A673 (cell line): Measurements from ENCODE around the gene VPS26C.

Experiments
- EZH2 ChIP-seq: fragments of 200-600 bp; sonication (generic); IDR thresholded peaks from 2 replicates; pipeline ENCODE4 v1.6.1; 2017; ENCODE audit warnings: borderline replicate concordance, low read depth, mild to moderate bottlenecking, mixed read lengths, antibody characterized with exemption, low read length; ENCODE audit not compliant: poor library complexity, severe bottlenecking
- TF ChIP-seq, protein P1 (sequence below): fragments of 300-800, 200-600 bp; sonication (generic); conservative IDR thresholded peaks from 2 replicates; pipeline ENCODE4 v1.5.1; 2017; ENCODE audit warnings: low read depth, mild to moderate bottlenecking, antibody characterized with exemption, low read length, moderate library complexity, mixed read lengths

DNA sequence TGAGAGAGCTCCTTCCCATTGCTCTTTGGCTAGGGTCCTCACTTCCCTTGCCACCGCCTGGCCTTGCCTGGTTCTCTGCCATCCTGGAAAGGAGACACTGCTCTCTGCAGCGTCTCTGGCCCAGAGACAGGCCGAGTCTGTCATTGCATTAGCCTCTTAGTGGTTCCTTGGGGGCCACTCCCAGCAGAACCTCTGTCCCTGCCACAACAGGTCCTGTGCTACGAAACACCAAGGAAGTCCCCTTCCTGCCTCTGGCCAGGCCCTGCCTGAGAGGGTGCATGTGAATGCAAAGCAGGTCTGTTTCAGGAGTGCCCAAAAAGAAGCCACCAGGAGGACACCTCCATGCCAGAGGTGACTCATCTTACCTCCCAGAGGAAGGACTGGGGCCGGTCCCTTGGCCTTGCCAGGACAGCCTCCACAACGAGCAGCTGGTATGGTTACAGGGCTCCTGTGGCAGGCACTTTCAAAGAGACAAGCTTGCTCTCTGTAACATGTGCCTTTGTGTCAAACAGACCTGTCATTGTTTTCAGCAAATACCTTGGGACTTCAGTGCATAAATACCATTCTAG lies 59.6 kb downstream of the VPS26C start:
- TF ChIP-seq, protein P1, sequence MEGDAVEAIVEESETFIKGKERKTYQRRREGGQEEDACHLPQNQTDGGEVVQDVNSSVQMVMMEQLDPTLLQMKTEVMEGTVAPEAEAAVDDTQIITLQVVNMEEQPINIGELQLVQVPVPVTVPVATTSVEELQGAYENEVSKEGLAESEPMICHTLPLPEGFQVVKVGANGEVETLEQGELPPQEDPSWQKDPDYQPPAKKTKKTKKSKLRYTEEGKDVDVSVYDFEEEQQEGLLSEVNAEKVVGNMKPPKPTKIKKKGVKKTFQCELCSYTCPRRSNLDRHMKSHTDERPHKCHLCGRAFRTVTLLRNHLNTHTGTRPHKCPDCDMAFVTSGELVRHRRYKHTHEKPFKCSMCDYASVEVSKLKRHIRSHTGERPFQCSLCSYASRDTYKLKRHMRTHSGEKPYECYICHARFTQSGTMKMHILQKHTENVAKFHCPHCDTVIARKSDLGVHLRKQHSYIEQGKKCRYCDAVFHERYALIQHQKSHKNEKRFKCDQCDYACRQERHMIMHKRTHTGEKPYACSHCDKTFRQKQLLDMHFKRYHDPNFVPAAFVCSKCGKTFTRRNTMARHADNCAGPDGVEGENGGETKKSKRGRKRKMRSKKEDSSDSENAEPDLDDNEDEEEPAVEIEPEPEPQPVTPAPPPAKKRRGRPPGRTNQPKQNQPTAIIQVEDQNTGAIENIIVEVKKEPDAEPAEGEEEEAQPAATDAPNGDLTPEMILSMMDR, result no peak
- no peak for TF ChIP-seq EZH2
